Neural progenitor cell (in vitro differentiated cells): ENCODE measurements around the gene SLC5A3. TPM values are rescaled to one million over a fixed set of nuclear protein-coding genes. Genes with fewer than 3 reads are reported as not detected.

Experiments used
- DNase-seq: peaks from one replicate; pipeline ENCODE4 v3.0.0-alpha.2; 2016; ENCODE audit warnings: low spot score
- H2AFZ ChIP-seq: fragments of 200-600 bp; sonication (generic); replicated peaks from 2 replicates; pipeline ENCODE4 v1.6.1; 2016; ENCODE audit warnings: antibody characterized with exemption
- H3F3A ChIP-seq: fragments of 200-600 bp; sonication (generic); 2 replicates; pipeline ENCODE4 v1.6.1; 2016; ENCODE audit warnings: antibody characterized with exemption, low read depth
- H3K27ac ChIP-seq: fragments of 200-600 bp; sonication (generic); 2 replicates; pipeline ENCODE4 v1.5.1; 2016; ENCODE audit warnings: mild to moderate bottlenecking
- H3K27me3 ChIP-seq: fragments of 200-600 bp; sonication (generic); 2 replicates; pipeline ENCODE4 v1.6.1; 2016; ENCODE audit warnings: mild to moderate bottlenecking, moderate library complexity
- H3K36me3 ChIP-seq: fragments of 200-600 bp; sonication (generic); 2 replicates; pipeline ENCODE4 v1.5.1; 2016
- H3K4me1 ChIP-seq: fragments of 200-600 bp; sonication (generic); 2 replicates; pipeline ENCODE4 v1.6.1; 2016; ENCODE audit warnings: mixed run types
- H3K4me2 ChIP-seq: fragments of 200-600 bp; sonication (generic); 2 replicates; pipeline ENCODE4 v1.6.1; 2016
- H3K4me3 ChIP-seq: fragments of 200-600 bp; sonication (generic); 2 replicates; pipeline ENCODE4 v1.5.1; 2016
- H3K79me2 ChIP-seq: fragments of 200-600 bp; sonication (generic); 2 replicates; pipeline ENCODE4 v1.6.1; 2016; ENCODE audit warnings: low read depth
- H3K9ac ChIP-seq: fragments of 200-600 bp; sonication (generic); 2 replicates; pipeline ENCODE4 v1.6.1; 2016
- H3K9me3 ChIP-seq: fragments of 200-600 bp; sonication (generic); 2 replicates; pipeline ENCODE4 v1.5.1; 2016; ENCODE audit warnings: low read depth
- H4K20me1 ChIP-seq: fragments of 200-600 bp; sonication (generic); 2 replicates; pipeline ENCODE4 v1.6.1; 2016; ENCODE audit warnings: low read depth
- H3K27ac Mint-ChIP-seq: 3 replicates; pipeline ENCODE4 v1.8.0; 2021; ENCODE audit warnings: mixed read lengths
- H3K27me3 Mint-ChIP-seq: 2 replicates; pipeline ENCODE4 v1.8.0; 2022; ENCODE audit warnings: low read depth, mild to moderate bottlenecking, inconsistent platforms, moderate library complexity, mixed read lengths; ENCODE audit not compliant: insufficient read depth
- H3K36me3 Mint-ChIP-seq: 3 replicates; pipeline ENCODE4 v1.8.0; 2021; ENCODE audit warnings: mixed read lengths
- H3K4me1 Mint-ChIP-seq: 3 replicates; pipeline ENCODE4 v1.8.0; 2021; ENCODE audit warnings: mixed read lengths
- H3K4me3 Mint-ChIP-seq: 3 replicates; pipeline ENCODE4 v1.8.0; 2021; ENCODE audit warnings: mild to moderate bottlenecking, moderate library complexity, mixed read lengths
- H3K9me3 Mint-ChIP-seq: 3 replicates; pipeline ENCODE4 v1.8.0; 2020; ENCODE audit warnings: mixed read lengths
- CTCF ChIP-seq: fragments of 200-600 bp; sonication (generic); IDR thresholded peaks from 2 replicates; pipeline ENCODE4 v1.5.1; 2017; ENCODE audit warnings: antibody characterized with exemption, mild to moderate bottlenecking
- EZH2 ChIP-seq: fragments of 200-600 bp; sonication (generic); IDR thresholded peaks from 2 replicates; pipeline ENCODE4 v1.6.1; 2017; ENCODE audit warnings: antibody characterized with exemption, mild to moderate bottlenecking, moderate library complexity
- EZH2phosphoT487 ChIP-seq: fragments of 200-600 bp; sonication (generic); IDR thresholded peaks from 2 replicates; pipeline ENCODE4 v1.6.1; 2017; ENCODE audit warnings: antibody characterized with exemption
- total RNA-seq: library from RNA; depleted of rRNA; stranded (reverse); fragments of >200 nt; gene quantifications from 2 replicates; pipeline ENCODE4 v1.2.3, GENCODE V29; 2015; ENCODE audit warnings: low replicate concordance

The SLC5A3 gene
- total RNA-seq, 1 donor from 2014 or later = 44.3 TPM

GRCh38 chr21:34076835-34077234, 3.5 kb downstream of the SLC5A3 start:
- no peak for TF ChIP-seq EZH2
- TF ChIP-seq CTCF = no peak
- TF ChIP-seq EZH2phosphoT487 = no peak
- peak overlapping the region; percentile 42 for H3K27ac Mint-ChIP-seq
- Histone ChIP-seq H3K27ac (no peak overlapping the region), H3K9ac (no peak overlapping the region), H3K4me1 (peaks cover 58% of the 10 kb centered on the region), H3K36me3 (peaks cover 13% of the 10 kb centered on the region), H3K4me3 (peak overlapping the region; percentile 96), H4K20me1 (peaks cover 77% of the 10 kb centered on the region), H3K79me2 (peaks cover 80% of the 10 kb centered on the region), H3K9me3 (no peaks in the 10 kb centered on the region), H3F3A (peaks cover 20% of the 10 kb centered on the region), H3K27me3 (peaks cover 10% of the 10 kb centered on the region), H2AFZ (no peak overlapping the region), H3K4me2 (peak overlapping the region; percentile 85)
- H3K27me3 Mint-ChIP-seq = peaks cover 4% of the 10 kb centered on the region
- no peak for DNase-seq
- H3K9me3 Mint-ChIP-seq = peaks cover 7% of the 10 kb centered on the region
- H3K4me3 Mint-ChIP-seq = no peak overlapping the region
- peaks cover 46% of the 10 kb centered on the region for H3K4me1 Mint-ChIP-seq
- H3K36me3 Mint-ChIP-seq = peaks cover 70% of the 10 kb centered on the region

DNA sequence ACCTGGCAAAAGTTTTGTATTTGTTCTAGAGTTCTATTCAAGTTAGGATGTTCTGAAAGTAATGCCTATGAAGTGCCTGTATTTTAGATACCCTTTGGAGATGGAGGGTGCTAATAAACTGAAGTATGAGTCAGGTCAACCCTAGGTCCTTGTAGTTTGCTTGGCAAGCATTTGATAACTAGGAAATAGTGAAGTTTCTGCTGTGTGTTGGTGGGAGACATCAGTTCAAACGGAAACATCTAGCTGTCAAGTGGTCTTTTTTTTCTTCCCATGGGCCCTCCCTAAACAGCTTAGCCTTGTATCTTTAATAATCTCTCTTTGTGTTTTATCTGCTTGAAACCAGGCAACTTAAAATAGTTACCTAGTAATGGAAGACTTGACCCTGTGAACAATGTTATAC, 4.5 kb downstream of the SLC5A3 start:
- Mint-ChIP-seq H3K36me3 (peaks cover 78% of the 10 kb centered on the region), H3K27ac (no peak overlapping the region), H3K4me1 (peaks cover 44% of the 10 kb centered on the region), H3K4me3 (no peak overlapping the region), H3K9me3 (peaks cover 13% of the 10 kb centered on the region), H3K27me3 (peaks cover 4% of the 10 kb centered on the region)
- peaks cover 87% of the 10 kb centered on the region for H4K20me1 ChIP-seq
- H3K4me3 ChIP-seq = no peak overlapping the region
- H3K27ac ChIP-seq = no peak overlapping the region
- peaks cover 65% of the 10 kb centered on the region for H3K4me1 ChIP-seq
- peaks cover 90% of the 10 kb centered on the region for H3K79me2 ChIP-seq
- TF ChIP-seq EZH2phosphoT487 (no peak), EZH2 (no peak), CTCF (no peak)
- H3K36me3 ChIP-seq = peaks cover 13% of the 10 kb centered on the region
- H3K27me3 ChIP-seq = no peaks in the 10 kb centered on the region
- no peak overlapping the region for H3K9ac ChIP-seq
- peaks cover 10% of the 10 kb centered on the region for H3F3A ChIP-seq
- no peak for DNase-seq
- no peak overlapping the region for H2AFZ ChIP-seq
- no peak overlapping the region for H3K4me2 ChIP-seq
- no peaks in the 10 kb centered on the region for H3K9me3 ChIP-seq

GRCh38 chr21:34078915-34079314, 5.5 kb downstream of the SLC5A3 start:
- Histone ChIP-seq H3K4me3 (no peak overlapping the region), H2AFZ (no peak overlapping the region), H4K20me1 (peaks cover 98% of the 10 kb centered on the region), H3K79me2 (peaks cover 100% of the 10 kb centered on the region), H3K36me3 (peaks cover 13% of the 10 kb centered on the region), H3K4me1 (peaks cover 74% of the 10 kb centered on the region), H3K27ac (no peak overlapping the region), H3F3A (peaks cover 10% of the 10 kb centered on the region), H3K9ac (no peak overlapping the region), H3K9me3 (no peaks in the 10 kb centered on the region), H3K4me2 (peak overlapping the region; percentile 2), H3K27me3 (no peaks in the 10 kb centered on the region)
- DNase-seq = no peak
- TF ChIP-seq EZH2 (no peak), CTCF (no peak), EZH2phosphoT487 (no peak)
- Mint-ChIP-seq H3K27ac (no peak overlapping the region), H3K9me3 (peaks cover 19% of the 10 kb centered on the region), H3K4me3 (no peak overlapping the region), H3K4me1 (peaks cover 44% of the 10 kb centered on the region), H3K27me3 (peaks cover 4% of the 10 kb centered on the region), H3K36me3 (peaks cover 88% of the 10 kb centered on the region)
